Coronary artery (tissue), 2 donors: ENCODE results near the gene OR6C1.
"Not testable (repeated sequence)": the region's sequence is repeated elsewhere in the genome, so short reads cannot be mapped to it uniquely, and the experiment has no call there.

Source experiments
- DNase-seq: peaks from one replicate; pipeline ENCODE4 v3.0.0-alpha.2; 2017; ENCODE audit warnings: low spot score
- H3K27ac ChIP-seq, 2 donors: fragments of 200-600 bp; sonication (generic); one replicate each; pipeline ENCODE4 v1.5.1; 2016 to 2019
- H3K4me3 ChIP-seq: fragments of 200-600 bp; sonication (generic); 2 replicates; pipeline ENCODE4 v1.5.1; 2016; ENCODE audit warnings: mild to moderate bottlenecking, moderate library complexity
- CTCF ChIP-seq: fragments of 200-600 bp; sonication (generic); IDR thresholded peaks from one replicate; pipeline ENCODE4 v1.5.1; 2019; ENCODE audit warnings: antibody characterized with exemption

The OR6C1 gene

GRCh38 chr12:55314043-55314442 lies at the start of gene OR6C1:
OR6C1 (plus strand) TSS chr12:55314343; CDS start chr12:55320600, 6,257 bp downstream.
- no peak for DNase-seq
- Histone ChIP-seq H3K4me3 (no peak within 1 kb of the TSS), H3K27ac (no peak within 1 kb of the TSS)
- TF ChIP-seq CTCF = no peak

DNA sequence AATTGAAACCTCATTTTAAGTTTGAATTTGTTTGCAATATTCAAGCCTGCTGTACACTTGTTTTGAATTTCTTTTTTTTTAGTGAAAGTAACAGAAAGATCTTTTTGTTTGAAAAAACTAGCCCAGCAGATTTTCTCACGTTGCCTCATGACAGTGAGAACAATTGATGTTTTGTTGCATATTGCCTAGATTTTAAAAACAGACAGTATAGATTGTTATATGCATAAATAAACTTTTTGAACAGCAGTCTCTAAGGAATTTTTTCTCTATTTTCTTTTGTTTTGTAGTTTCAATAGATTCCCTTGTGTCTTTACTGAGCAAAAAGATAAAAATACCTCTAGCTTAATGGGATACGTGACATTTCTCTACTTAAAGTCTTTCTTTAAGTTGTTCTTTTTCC lies 33.2 kb upstream of the OR6C1 start:
- Histone ChIP-seq H3K27ac (no peak overlapping the region), H3K4me3 (no peak overlapping the region)
- no peak for TF ChIP-seq CTCF
- no peak for DNase-seq

- Histone ChIP-seq H3K27ac (no peak overlapping the region), H3K4me3 (no peak overlapping the region)
- no peak for DNase-seq
- TF ChIP-seq CTCF = no peak
Observed at GRCh38 chr12:55289999-55290398, 24.1 kb upstream of the OR6C1 start.

DNA sequence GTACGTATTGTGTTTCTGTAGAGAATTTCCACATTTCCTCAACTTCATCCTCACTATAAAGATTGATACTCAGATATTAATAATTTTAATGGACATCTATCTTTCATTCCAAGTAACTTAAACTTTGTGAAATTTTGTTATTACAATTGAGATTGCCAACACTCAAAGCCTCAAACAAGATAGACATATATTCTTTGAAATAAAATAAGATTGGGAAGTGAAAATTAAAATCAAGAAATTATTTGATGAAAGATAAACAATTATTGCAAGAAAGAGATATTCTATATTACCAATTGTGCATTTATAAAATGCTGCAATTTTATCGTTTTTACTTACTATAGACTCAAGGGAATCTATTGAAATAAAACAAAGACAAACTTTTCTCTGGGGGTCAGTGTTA lies 17.7 kb upstream of the OR6C1 start, which contains the start of gene OR6C6:
OR6C6 (minus strand) TSS at position 101 of the 400 bp plus-strand sequence. CDS start 1,337 bp downstream, outside the sequence.
- Histone ChIP-seq H3K4me3 (no peak within 1 kb of the TSS), H3K27ac (no peak within 1 kb of the TSS)
- no peak for TF ChIP-seq CTCF
- no peak for DNase-seq

DNA sequence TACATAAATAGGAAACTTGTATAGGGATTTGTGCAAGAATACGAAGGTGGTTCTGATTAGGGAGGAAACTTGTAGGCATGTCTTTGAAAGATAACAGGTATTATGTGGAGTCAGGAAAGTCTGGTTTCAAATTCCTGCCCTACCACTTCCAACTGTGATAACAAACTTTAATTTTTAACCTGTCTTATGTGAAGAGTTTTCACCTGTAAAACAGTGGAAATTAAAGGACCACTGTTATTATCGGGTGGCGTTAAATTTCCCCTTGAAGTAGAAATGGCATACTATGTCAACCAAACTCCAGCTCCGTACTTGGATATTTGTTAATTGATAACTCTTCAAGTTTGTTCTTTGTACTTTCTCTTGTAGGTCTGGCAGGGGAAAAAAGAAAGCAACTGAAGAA lies 6.1 kb downstream of the OR6C1 start:
- no peak for TF ChIP-seq CTCF
- DNase-seq = no peak
- no peak overlapping the region for H3K4me3 ChIP-seq
- no peak overlapping the region for H3K27ac ChIP-seq

GRCh38 chr12:55325801-55326200 lies 11.7 kb downstream of the OR6C1 start:
- H3K27ac ChIP-seq, DNase-seq, H3K4me3 ChIP-seq: not testable (repeated sequence)

- DNase-seq = no peak
- H3K4me3 ChIP-seq = no peak within 1 kb of the TSS
- H3K27ac ChIP-seq = no peak within 1 kb of the TSS
- no peak for TF ChIP-seq CTCF
Observed at GRCh38 chr12:55330446-55330845, 16.3 kb downstream of the OR6C1 start, which contains the start of gene OR6C3. OR6C3 (plus strand) TSS chr12:55330746; CDS start chr12:55331701, 955 bp downstream.

- H3K4me3 ChIP-seq = no peak overlapping the region
- no peak for DNase-seq
- TF ChIP-seq CTCF = no peak
- no peak overlapping the region for H3K27ac ChIP-seq
Observed at GRCh38 chr12:55336002-55336401, 21.9 kb downstream of the OR6C1 start.

- not testable (repeated sequence) for H3K4me3 ChIP-seq, DNase-seq, H3K27ac ChIP-seq
Observed at GRCh38 chr12:55355338-55355737, 41.2 kb downstream of the OR6C1 start.
